Kidney (tissue), 14 donors: ENCODE results near the gene HAUS6. TPM values are rescaled to one million over a fixed set of nuclear protein-coding genes. Genes with fewer than 3 reads are reported as not detected.
A peak's percentile ranks its signal among the peaks of the same experiment; 100 is the strongest.

ENCODE experiments used
- DNase-seq, 5 donors: peaks; one replicate each; pipeline ENCODE4 v3.0.0-alpha.2; 2013 to 2020
- FAIRE-seq: peaks from 2 replicates; lab custom pipeline; 2012; peaks lifted over from hg19 to GRCh38; lab: Jason Lieb, UNC
- H3K27ac ChIP-seq, 2 donors: one replicate each; pipeline ENCODE4 v1.7.0; 2013; ENCODE audit warnings: low read depth in 2 of 2, low read length in 2 of 2, inconsistent platforms in 1 of 2
- H3K27me3 ChIP-seq: one replicate; pipeline ENCODE4 v1.7.1; 2013; ENCODE audit warnings: low read length, inconsistent platforms; ENCODE audit not compliant: control insufficient read depth, insufficient read depth
- H3K36me3 ChIP-seq, 3 donors: one replicate each; pipeline versions ENCODE4 v1.7.0 to v1.7.1; 2013; ENCODE audit warnings: low read length in 3 of 3, control low read depth in 1 of 3, inconsistent platforms in 1 of 3; ENCODE audit not compliant: insufficient read depth in 3 of 3, control insufficient read depth in 2 of 3
- H3K4me1 ChIP-seq, 3 donors: one replicate each; pipeline versions ENCODE4 v1.7.0 to v1.7.1; 2013; ENCODE audit warnings: low read length in 3 of 3, inconsistent platforms in 1 of 3, low read depth in 1 of 3; ENCODE audit not compliant: control insufficient read depth in 2 of 3, insufficient read depth in 2 of 3
- H3K4me3 ChIP-seq, 3 donors: one replicate each; pipeline versions ENCODE4 v1.7.0 to v1.8.1; 2013; ENCODE audit warnings: low read length in 3 of 3, control low read depth in 1 of 3, inconsistent platforms in 1 of 3
- H3K9ac ChIP-seq, 3 donors: one replicate each; pipeline versions ENCODE4 v1.7.0 to v1.7.1; 2013; ENCODE audit warnings: low read length in 3 of 3, control low read depth in 1 of 3, inconsistent platforms in 1 of 3
- H3K9me3 ChIP-seq, 3 donors: one replicate each; pipeline versions ENCODE4 v1.7.0 to v1.7.1; 2013; ENCODE audit warnings: low read length in 3 of 3, control low read depth in 1 of 3, inconsistent platforms in 1 of 3; ENCODE audit not compliant: control insufficient read depth in 2 of 3, insufficient read depth in 1 of 3
- CTCF ChIP-seq: IDR thresholded peaks from 3 replicates; pipeline ENCODE4 v1.5.1; 2012; ENCODE audit warnings: mild to moderate bottlenecking, moderate library complexity, borderline replicate concordance; ENCODE audit not compliant: insufficient read depth; ENCODE audit errors: extremely low read depth
- intact Hi-C: fragments of 100-400 bp; cut with DNase I; formaldehyde crosslinking; loops from one replicate; pipeline ENCODE4 v1.11.1; 2022
- polyA plus RNA-seq: library from polyadenylated mRNA; stranded (reverse); fragments of 350-450 nt; fragmentation: Illumina TruSeq; extraction: RNeasy Lipid Tissue Mini Kit (QIAGEN cat#74804); gene quantifications from one replicate; pipeline ENCODE4 v1.2.3, GENCODE V29; 2014; ENCODE audit warnings: low read depth, low replicate concordance; ENCODE audit not compliant: insufficient read depth
- total RNA-seq: library from RNA; stranded (reverse); fragmentation: NEBNext Ultra II Directional; extraction: Animal tissue kit (Norgen Biotek cat#: 25700); gene quantifications from one replicate; pipeline ENCODE4 v1.2.1, GENCODE V29; 2021
- donor health status: control.
- donor health status: control.
- donor health status: control.
- donor health status: control.
- donor health status: control.
- donor health status: DM: yes; HTN: yes; CAD: no.
- donor health status: Normal renal cell carcinoma (clear cell type).

Gene HAUS6
- total and polyA plus RNA-seq, 2 donors from 2014 or later = 1.9 to 7.8 TPM

GRCh38 chr9:19028835-19029451 lies 73.8 kb downstream of the HAUS6 start:
- no peaks in the 10 kb centered on the region for H3K9me3 ChIP-seq
- no peak overlapping the region for H3K9ac ChIP-seq
- H3K4me1 ChIP-seq = peaks cover 0 to 3% (median 0%) of the 10 kb centered on the region in 3 donors
- no peak overlapping the region for H3K27ac ChIP-seq
- TF ChIP-seq CTCF = peak; percentile 73
- FAIRE-seq (peak; percentile 93), DNase-seq (peak in 4 of 5 donors; percentile 53 to 91 (median 74))
- H3K4me3 ChIP-seq = no peak overlapping the region
- H3K36me3 ChIP-seq = no peaks in the 10 kb centered on the region
- intact Hi-C loops = loop anchor here (10.0 kb wide), 1 partner anchor 774 kb away; no protein-coding TSS in a partner anchor
- H3K27me3 ChIP-seq = no peaks in the 10 kb centered on the region

GRCh38 chr9:19027825-19028224 lies 74.9 kb downstream of the HAUS6 start:
- Histone ChIP-seq H3K9me3 (no peaks in the 10 kb centered on the region), H3K4me1 (peaks cover 0 to 3% (median 0%) of the 10 kb centered on the region in 3 donors), H3K27ac (no peak overlapping the region), H3K36me3 (no peaks in the 10 kb centered on the region), H3K4me3 (no peak overlapping the region), H3K27me3 (no peaks in the 10 kb centered on the region), H3K9ac (no peak overlapping the region)
- DNase-seq (peak in 1 of 5 donors; percentile 56), FAIRE-seq (no peak)
- intact Hi-C loops = loop anchor here (10.0 kb wide), 1 partner anchor 773 kb away; no protein-coding TSS in a partner anchor
- TF ChIP-seq CTCF = no peak

- Histone ChIP-seq H3K36me3 (no peaks in the 10 kb centered on the region), H3K9me3 (no peaks in the 10 kb centered on the region), H3K27me3 (no peaks in the 10 kb centered on the region), H3K4me1 (peaks cover 0 to 3% (median 0%) of the 10 kb centered on the region in 3 donors), H3K27ac (no peak overlapping the region), H3K4me3 (no peak overlapping the region), H3K9ac (no peak overlapping the region)
- DNase-seq (no peak), FAIRE-seq (no peak)
- intact Hi-C loops = loop anchor here (10.0 kb wide), 1 partner anchor 772 kb away; no protein-coding TSS in a partner anchor
- no peak for TF ChIP-seq CTCF
Measured at GRCh38 chr9:19026375-19026774, 76.3 kb downstream of the HAUS6 start.
